ENCODE measurements around the gene APBB2.
A peak's percentile ranks its signal among the peaks of the same experiment; 100 is the strongest.
"Not testable (repeated sequence)": the region's sequence is repeated elsewhere in the genome, so short reads cannot be mapped to it uniquely, and the experiment has no call there.

APBB2 gene

DNA sequence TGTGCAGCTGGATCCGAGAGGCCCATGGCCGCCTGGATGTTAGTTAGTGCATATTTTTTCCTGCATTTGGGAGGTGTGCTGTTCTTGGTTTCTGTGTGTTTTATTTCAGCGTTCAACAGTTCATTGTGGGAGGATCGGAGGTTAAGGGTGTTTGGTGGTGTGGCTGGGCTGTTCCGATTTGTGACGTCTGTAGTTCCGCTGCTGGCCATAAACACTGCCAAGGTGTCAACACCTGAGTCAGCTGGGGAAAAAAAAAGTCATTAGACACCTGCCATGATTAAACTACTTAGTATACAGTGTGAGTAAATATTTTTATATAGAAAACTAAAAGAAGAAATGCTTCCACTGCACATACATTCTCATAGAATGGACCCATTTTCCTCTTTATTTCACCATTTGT lies 200.2 kb downstream of the APBB2 start:
- no peak for DNase-seq

DNA sequence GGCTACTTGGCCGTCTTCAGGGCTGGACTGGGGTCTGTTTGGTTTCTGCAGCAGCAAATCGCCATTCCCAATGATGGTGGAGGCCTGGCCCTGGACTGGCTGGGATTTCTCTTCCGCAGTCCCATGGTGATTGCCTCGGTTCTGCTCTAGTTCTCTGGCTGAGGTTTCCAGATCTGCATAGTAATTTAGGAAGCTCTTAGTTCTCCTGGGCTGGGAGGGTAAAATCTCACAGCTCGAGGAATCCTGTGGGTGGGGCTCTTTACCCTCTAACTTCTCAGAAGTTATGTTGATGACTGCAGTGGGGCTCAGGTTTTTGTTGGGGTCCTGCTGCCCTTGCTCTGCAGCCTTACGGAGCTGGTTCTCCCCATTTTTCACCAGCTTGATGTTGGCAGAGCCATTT lies 200.6 kb downstream of the APBB2 start:
- no peak for DNase-seq

DNA sequence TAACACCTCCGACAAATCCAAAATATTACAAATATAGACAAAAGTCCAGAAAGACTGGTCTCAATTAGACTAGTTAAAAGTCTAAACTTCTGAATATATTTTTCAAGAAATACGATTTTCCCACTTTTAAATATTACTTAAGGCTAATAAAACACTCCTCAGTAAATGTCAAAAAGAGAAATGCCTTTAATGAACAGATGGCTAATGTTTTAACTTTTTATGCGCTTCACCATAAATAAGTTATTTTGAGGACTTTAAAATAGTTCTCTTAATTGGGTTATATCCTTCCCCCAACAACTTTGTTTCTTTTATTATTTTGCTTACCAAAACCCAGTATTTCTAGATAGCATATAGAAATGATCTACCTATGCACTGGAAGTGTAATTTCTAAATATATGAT lies 201.4 kb downstream of the APBB2 start:
- DNase-seq: no peak

DNA sequence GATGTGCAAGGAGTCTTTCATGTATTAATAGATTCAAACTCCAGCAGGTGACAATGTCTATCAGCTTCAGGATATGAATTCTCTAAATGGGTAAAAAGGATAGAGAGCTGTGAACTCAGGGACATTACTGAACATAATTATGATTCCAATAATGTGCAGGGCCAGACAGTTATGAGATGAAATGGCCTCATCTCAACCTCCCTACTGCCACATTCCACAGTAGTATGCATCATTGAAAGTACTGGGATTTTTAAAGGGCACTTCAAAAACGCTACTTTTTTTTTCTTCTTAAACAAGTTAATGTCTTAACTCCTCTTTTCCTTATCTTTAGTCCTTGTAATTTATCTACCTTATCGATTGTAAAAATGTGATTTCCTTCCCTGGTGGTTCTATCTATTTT lies 202.0 kb downstream of the APBB2 start:
- DNase-seq: peak; percentile 62

DNA sequence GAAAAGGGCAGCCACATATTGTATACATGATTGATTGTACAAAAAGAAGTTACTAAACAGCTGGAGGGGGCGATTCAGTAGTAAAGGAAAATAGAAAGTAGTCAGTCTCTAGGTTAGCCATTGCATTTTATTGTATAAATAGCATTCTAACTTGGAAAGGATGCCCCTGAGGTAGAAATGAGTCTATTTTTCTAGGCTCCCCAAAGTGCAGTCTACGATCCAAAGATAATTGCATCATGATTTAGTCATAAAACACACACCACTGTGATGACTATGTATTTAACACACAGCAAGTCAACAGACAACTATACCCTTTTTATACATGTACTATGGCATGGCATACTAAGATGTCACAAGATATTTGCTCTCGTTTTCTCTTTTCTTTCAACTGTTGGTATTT lies 204.9 kb downstream of the APBB2 start:
- DNase-seq: peak; percentile 76

DNA sequence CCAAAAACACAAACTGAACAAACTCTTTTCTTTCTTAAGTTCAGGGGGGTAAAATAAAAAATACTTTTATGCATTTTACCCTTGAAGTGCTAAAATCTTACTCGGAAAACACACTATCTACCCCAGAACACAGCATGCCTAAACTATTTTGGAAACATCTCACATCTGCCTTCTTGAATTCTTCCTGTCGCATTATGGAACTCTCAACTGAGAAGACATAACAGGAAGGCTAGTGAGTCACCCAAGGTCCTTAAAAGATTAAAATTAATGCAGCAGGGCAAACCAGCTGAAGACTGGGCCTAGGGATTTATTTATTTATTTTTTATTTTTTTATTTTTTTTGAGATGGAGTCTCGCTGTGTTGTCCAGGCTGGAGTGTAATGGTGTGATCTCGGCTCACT lies 208.2 kb downstream of the APBB2 start:
- DNase-seq: peak; percentile 75

DNA sequence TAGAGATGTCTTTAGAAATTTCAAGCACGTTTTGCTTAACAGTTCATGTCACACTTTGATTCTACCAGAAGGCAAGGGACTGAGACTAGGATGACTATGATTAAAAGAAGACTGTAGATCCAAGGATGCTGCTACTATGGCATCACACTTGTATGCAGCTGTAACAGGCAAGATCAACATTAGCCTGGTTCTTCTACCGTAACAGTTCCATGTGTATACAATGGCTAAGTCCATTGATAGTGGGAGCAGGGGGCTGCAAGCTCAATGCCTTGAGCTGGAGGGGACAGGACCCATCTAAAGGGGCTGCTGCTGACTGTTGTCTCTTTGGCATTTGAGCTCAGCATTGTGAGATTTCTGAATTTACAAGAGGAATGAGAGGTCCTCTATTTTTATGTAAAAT lies 212.0 kb downstream of the APBB2 start:
- DNase-seq: no peak

DNA sequence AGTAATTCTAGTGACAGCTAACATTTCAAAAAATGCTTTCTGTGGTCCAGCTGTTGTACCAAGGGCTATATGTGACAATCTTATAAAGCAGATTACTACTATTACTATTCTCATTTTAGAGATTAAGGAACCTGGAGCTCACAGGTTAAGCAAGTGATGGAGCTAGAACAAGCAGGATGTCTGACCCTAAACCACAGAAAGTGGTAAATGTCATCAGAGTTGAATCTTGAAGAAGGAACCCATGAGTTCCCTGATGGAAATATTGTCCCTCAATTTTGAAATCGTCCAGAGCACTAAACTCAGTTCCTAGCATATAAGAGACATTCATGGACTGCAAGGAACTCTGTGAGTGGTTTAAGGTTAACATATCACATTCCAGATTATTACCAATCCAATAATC lies 214.0 kb downstream of the APBB2 start:
- no peak for DNase-seq

DNA sequence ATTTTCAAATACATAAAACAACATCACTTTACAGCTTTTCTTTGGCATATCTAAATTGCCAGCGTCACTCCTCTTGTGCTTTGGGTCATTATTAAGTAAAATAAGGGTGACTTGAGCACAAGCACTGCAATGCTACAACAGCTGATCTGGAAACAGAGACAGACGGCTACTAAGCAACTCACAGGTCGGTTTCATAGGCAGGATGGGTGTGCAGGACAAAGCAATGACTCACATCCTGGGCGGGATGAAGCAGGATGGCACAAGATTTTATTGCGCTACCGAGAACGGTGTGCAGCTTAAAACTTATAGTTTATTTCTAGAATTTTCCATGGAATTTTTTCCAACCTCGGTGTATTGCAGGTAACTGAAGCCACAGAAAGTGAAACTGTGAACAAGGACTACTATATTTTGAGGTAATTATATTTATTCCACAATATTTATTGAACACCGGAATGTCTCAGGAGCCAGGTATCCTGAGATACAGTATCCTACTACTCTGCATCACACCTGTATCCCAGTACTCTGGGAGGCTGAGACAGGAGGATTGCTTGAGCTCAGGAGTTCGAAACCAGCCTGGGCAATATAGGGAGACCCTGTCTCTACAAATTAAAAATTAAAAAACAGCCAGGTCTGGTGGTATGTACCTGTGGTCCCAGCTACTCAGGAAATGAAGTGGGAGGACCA lies 215.5 kb downstream of the APBB2 start:
- peak; percentile 35 for DNase-seq

DNA sequence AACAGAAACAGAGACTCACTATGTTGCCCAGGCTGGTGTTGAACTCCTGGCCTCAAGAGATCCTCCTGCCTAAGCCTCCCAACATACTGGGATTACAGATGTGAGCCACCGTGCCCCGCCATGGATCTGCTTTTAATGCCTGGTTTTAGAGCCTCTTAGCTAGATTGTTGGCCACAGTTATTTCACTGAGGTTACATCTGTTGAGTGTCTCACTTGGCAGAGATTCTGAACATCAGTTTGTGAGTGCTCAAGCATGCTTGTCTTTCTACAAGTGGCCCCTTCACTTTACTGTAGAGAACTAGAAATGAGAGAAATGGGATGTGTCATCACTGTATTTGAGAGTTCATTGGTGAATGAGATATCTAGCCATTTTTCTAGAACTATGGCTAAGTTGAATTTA lies 218.5 kb downstream of the APBB2 start:
- DNase-seq: peak; percentile 71

DNA sequence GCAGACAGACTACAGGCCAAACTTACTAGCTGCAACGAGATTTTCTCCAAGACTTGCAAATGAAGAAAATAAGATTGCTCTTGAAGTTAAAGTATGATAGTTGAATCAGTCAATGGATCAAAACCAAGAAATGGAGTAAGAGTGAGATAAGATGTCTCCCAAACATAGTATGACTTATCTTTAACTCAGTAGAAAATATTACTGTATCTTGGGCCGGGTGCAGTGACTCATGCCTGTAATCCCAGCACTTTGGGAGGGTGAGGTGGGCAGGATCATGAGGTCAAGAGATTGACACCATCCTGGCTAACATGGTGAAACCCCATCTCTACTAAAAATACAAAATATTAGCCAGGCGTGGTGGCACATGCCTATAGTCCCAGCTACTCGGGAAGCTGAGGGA lies 220.0 kb downstream of the APBB2 start:
- DNase-seq: not testable (repeated sequence)

DNA sequence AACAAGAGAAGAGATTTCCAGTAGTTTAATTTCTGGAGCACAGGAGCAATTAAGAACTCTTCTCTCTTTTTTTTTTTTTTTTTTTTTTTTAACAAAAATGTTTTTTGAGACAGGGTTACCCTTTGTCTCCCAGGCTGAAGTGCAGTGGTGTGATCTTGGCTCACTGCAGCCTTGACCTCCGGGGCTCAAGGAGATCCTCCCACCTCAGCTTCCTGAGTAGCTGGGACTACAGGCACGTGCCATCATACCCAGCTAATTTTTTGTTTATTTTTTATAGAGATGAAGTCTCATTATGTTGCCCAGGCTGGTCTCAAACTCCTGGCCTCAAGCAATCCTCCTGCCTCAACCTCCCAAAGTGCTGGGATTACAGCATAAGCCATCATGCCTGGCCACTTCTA lies 221.0 kb downstream of the APBB2 start:
- DNase-seq: not testable (repeated sequence)

DNA sequence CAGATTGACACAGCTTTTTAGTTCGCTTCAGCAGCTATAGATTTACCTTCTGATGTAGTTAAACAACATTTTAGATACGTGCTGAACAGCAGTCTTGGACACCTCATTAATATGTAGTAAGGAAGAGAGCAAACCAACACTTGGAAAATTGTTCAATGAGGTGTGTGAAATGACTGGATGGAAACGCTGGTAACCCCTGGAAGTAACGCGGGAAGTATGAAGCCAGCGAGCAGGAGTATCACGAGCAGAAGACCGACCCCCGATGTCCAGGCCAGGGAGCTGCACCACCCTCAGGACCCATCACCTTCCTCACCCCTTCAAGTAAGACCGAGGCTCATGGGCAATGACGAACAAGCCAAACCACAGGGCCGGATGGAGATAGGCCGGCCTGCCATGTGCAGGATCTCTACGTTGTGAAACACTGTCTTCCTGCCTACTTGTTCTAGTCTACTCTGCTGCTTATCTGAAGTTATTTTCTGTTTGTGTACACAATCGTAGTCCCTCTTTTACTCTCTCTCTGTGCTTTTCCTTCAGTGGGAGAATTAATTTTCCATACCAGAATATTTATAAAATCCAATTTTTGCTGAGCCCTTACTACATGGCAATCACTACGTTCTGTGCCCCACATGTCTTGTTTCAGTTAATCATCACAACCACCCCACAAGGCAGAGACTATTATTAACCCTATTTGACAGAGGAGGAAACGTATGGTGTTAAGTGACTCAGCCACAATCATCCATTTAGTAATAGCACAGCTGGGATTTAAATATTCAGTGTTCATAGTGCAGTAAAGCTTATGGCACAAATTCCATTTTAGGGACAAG lies 221.7 kb downstream of the APBB2 start:
- DNase-seq: peak; percentile 72

DNA sequence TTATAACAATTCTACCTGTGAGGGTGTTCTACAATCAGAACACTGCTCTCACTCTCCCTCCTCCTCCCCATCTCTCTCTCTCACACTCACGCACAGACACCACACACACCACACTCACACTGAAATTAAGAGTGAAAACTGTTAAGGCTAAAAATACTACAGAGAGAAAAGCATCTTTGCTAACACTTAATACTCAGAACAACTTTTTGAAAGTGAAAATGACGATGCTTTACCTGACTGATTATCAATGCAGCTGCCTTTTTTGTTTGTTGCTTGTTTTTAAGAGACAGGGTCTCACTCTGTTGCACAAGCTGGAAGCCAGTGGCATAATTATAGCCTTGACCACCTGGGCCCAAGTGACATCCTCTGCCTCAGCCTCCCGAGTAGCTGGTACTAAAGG lies 222.4 kb downstream of the APBB2 start:
- DNase-seq: no peak

DNA sequence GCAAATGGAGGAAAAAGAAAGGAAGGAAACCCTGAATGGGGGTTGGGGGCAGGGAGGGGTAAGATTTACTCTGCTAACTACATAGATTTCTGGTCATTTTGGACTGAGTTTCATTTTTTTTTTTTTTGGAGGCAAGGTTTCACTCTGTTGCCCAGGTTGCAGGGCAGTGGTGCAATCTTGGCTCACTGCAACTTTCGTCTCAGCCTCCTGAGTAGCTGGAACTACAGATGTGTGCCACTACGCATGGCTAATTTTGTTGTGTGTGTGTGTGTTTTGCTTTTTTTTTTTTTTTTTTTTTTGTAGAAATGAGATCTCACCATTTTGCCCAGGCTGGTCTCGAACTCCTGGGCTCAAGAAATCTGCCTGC lies 223.5 kb downstream of the APBB2 start:
- no peak for DNase-seq

DNA sequence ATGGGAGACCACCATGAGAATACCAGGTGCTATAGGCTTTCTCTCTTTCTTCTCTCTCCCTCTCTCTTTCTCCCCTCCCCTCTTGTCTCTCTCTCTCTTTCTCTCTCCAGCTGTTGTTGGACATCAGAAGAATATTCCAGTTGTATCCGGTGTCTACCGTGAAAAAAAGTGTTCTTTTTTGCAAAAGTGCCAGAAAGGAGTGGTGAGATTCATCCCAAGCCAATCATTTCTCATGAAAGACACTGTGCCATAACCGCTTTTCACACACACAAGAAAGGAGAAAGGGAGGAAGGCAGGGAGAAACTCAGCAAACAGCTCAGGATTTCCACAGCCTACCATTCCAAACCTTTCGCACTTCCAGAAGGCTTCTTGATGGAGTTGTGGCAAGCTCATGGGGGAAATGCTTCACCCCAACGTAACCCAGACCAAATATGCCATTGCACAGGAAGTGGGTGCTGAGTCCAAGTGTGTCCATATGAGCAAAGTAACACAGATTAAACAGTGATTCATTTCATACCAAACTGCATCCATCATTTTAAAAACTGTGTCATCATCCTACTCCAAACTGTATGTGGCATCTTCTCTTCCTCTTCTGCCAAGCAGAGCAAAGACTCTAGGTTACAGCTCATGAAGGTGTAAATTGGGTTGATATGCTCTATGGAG lies 224.0 kb downstream of the APBB2 start:
- peak; percentile 98 for DNase-seq

DNA sequence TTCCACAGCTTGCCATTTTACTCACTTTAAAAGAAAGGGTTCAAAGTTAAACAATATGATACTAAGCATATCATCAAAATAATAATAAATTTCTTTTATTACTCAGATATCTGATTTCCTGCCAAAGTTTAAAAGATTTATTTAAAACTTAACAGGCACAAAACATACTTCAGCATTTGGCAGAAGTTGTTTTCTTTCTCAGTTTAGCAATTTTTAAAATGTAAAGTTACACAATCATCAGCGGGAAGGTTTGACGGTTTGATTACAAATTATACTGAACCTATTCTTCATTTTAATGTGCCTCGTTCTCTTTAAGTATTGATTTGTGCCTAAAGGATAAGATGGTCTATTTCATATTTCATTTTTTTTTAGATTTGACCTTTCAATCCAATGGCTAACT lies 227.2 kb downstream of the APBB2 start:
- no peak for DNase-seq

DNA sequence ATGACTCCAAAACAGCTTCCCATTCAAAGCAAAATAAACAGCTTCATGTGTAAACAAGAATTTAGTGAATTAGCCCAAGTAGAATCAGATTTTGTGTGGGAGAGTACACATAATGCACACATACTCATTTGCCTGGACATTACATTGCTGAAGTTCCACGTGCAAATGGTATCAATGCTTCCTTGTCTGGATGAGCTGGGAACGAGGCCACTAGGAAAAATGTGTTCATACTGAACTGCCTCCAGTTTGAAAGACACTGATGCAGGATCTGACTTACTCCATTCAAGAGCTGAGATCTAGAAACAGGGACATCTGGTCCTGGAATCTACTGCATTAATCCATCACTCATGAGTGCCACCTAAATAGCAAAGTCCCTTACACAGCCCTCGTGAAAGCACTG lies 228.0 kb downstream of the APBB2 start:
- no peak for DNase-seq

DNA sequence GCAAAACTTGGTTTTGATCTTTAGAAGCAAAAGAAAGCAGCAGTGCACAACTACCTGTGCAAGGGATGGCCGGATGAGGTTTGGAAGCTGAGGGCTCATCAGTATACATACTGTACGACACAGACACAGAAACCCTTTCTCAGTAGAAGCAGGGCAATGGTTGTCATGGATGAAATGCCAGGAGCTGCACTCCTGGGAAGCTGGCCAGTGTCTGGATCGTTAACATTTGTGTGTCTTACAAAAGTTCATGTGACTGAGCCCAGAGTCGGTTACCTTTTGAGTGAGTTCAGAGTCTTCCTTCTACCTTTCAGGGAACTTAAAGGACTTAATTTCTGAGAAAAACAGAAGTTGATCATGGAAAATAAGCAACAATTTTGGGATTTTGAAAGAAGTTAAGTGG lies 230.3 kb downstream of the APBB2 start:
- DNase-seq: no peak

DNA sequence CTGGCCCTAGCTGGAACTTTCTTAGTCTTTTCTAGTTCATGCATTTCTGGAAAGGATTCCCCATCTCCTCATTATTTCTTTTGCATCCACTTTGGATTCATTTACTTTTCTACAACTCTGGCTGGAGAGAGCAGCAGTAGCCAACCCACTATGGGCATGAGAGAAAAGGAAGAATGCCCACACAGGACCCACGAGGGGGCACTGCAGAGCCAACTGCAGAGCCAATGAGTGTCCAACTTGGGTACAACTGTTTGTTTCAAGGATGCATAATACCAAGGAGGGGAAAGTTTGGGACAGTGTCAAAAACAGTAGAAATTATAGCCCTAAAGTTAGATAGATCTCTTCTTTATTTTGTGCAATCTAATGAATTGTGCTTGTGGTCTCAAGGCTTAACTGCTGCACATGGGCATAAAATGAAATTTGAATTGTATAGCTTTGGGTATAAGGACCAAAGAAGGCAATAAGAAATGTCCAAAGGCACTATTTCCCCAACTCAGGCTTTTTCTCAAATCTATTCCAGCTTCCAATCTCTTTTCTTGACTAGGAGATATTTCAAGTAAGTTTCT lies 233.9 kb downstream of the APBB2 start:
- peak; percentile 43 for DNase-seq

DNA sequence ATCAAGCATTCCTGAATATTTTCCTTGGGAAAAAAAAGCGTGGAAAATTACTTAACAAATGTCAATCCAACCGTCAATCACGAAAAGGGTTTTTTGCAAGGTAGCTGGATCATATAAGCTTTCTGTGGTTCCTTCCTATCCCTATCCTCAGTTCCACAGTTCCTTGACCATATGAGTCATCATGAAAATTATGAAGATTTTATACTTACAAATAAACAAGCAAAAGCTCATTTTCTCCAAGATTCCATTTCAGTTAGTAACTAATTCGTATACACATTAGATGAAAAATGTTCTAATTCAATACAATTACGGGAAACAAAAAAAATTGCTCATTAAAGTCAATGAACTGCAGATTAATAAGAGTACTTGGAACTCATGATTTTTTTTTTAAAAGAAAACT lies 235.8 kb downstream of the APBB2 start:
- DNase-seq: no peak

DNA sequence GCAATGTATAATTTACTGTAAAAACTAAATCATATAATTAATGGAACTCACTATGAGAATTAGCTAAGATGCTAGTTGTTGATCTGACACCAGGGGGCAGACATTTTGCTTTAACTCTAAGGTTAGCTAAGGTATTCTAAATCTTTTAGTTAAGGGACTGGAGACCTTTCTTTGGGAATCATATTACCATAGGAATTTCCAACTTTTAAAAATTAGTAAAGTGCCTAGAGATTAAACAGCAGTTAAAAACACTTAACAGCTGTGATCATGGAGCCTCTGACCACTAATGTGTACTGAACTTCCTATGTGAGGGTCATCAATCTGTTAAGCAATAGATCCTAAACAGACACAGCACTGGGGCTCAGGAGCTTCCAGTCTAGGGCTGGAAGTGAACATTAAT lies 238.0 kb downstream of the APBB2 start:
- peak; percentile 70 for DNase-seq

DNA sequence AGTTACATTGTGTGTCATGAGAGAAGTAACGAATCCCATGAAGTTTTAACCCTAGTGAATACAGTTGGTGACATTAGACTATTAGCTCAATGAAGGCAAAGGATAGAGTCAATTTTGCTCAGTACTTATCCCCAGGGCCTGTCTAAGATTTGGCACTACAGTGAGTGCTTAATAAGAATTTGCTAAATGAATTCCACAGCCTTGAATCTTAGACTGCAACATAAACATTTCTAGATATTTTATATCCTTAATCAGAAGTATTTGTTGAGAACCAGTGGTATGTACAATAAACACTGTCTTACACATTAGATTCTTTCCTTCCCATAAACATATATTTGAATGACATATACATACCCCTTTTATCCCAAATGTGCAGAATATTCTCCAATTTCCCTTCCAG lies 241.6 kb downstream of the APBB2 start:
- DNase-seq: no peak

DNA sequence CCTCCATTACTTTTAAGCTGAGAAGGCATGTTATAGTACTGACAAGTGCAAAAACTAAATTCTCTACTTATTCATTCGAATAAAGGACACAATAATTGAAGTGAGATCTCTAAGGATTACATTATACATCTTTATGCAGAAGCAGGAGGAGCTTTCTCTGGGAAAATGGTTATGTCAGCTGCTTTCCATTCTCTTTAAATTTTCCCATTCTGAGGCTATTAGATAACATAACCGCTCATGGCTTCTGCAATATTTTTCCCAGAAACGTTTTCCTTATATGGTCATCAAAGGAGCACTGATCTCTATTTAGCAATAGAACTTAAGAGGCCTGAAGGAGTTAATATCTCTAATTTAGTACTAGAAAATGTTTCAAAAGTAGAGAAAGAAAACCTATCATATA lies 243.0 kb downstream of the APBB2 start:
- no peak for DNase-seq

Measured in fibroblast of skin of scalp (primary cell).